SK-N-SH (cell line): ENCODE data around the gene CACNA1A. TPM values are rescaled to one million over a fixed set of nuclear protein-coding genes. Genes with fewer than 3 reads are reported as not detected.

ENCODE experiments used
- CTCF ChIA-PET: fragments of 300-600, 350-600 bp; formaldehyde crosslinking; extraction: SDS; loops from one replicate; lab custom pipeline; 2021; lab: Yijun Ruan, JAX
- POLR2A ChIA-PET: fragments of 350-600 bp; sonication (Branson Sonifier 250); formaldehyde crosslinking; extraction: SDS; loops from one replicate; lab custom pipeline; 2020; ENCODE audit warnings: antibody characterized with exemption, inconsistent platforms; lab: Yijun Ruan, JAX
- DNase-seq: peaks from one replicate; pipeline ENCODE4 v3.0.0; 2012
- H2AFZ ChIP-seq: fragments of 200-600 bp; sonication (generic); 2 replicates; pipeline ENCODE4 v1.8.1; 2016; ENCODE audit warnings: antibody characterized with exemption, mild to moderate bottlenecking, low read depth
- H3F3A ChIP-seq: fragments of 200-600 bp; sonication (generic); replicated peaks from 2 replicates; pipeline ENCODE3; 2016; ENCODE audit warnings: antibody characterized with exemption, mild to moderate bottlenecking; ENCODE audit not compliant: insufficient read depth
- H3K27ac ChIP-seq, 2 experiments: fragments of 200-500 bp in 1 of 2; fragments of 200-600 bp in 1 of 2; sonication (Bioruptor generic) in 1 of 2; sonication (generic), shearing (Covaris generic) in 1 of 2; 2 replicates each; pipeline versions ENCODE4 v1.5.1 to v1.6.1; 2014 to 2016; ENCODE audit warnings: low read depth in 2 of 2, inconsistent platforms in 1 of 2, low read length in 1 of 2, mild to moderate bottlenecking in 1 of 2, mixed read lengths in 1 of 2
- H3K27me3 ChIP-seq: fragments of 200-600 bp; sonication (generic), shearing (Covaris generic); 2 replicates; pipeline ENCODE4 v1.6.1; 2016; ENCODE audit warnings: mixed run types; ENCODE audit not compliant: insufficient read depth
- H3K36me3 ChIP-seq, 2 experiments: fragments of 200-500 bp in 1 of 2; fragments of 200-600 bp in 1 of 2; sonication (Bioruptor generic) in 1 of 2; sonication (generic) in 1 of 2; replicated peaks in 1 of 2; 2 replicates each; pipeline versions ENCODE3 to v1.5.1; 2014 to 2016; ENCODE audit warnings: low read length in 1 of 2, mild to moderate bottlenecking in 1 of 2; ENCODE audit not compliant: insufficient read depth in 2 of 2, control insufficient read depth in 1 of 2
- H3K4me1 ChIP-seq, 2 experiments: fragments of 200-500 bp in 1 of 2; fragments of 200-600 bp in 1 of 2; sonication (Bioruptor generic) in 1 of 2; sonication (generic), shearing (Covaris generic) in 1 of 2; 2 replicates each; pipeline versions ENCODE4 v1.5.1 to v1.6.1; 2014 to 2016; ENCODE audit warnings: low read depth in 1 of 2, low read length in 1 of 2, mixed run types in 1 of 2; ENCODE audit not compliant: insufficient read depth in 2 of 2, control insufficient read depth in 1 of 2
- H3K4me2 ChIP-seq: fragments of 200-600 bp; sonication (generic), shearing (Covaris generic); 2 replicates; pipeline ENCODE4 v1.6.1; 2017; ENCODE audit warnings: mixed run types
- H3K4me3 ChIP-seq, 2 experiments: fragments of 200-500 bp in 1 of 2; fragments of 200-600 bp in 1 of 2; sonication (Bioruptor generic) in 1 of 2; sonication (generic), shearing (Covaris generic) in 1 of 2; 2 replicates each; pipeline versions ENCODE4 v1.5.1 to v1.8.1; 2014 to 2016; ENCODE audit warnings: low read depth in 2 of 2, inconsistent platforms in 1 of 2, low read length in 1 of 2, mild to moderate bottlenecking in 1 of 2, mixed read lengths in 1 of 2, moderate library complexity in 1 of 2
- H3K79me2 ChIP-seq: fragments of 200-600 bp; sonication (generic); 2 replicates; pipeline ENCODE4 v1.8.1; 2017; ENCODE audit warnings: mild to moderate bottlenecking; ENCODE audit not compliant: insufficient read depth
- H3K9ac ChIP-seq: fragments of 200-600 bp; sonication (generic); 2 replicates; pipeline ENCODE4 v1.6.1; 2017; ENCODE audit warnings: mixed run types
- H3K9me2 ChIP-seq: fragments of 200-600 bp; sonication (generic); 2 replicates; pipeline ENCODE4 v1.6.1; 2017; ENCODE audit warnings: mixed run types
- H3K9me3 ChIP-seq: fragments of 200-600 bp; sonication (generic); 2 replicates; pipeline ENCODE4 v1.6.1; 2017; ENCODE audit warnings: mixed run types, mild to moderate bottlenecking, moderate library complexity
- H4K20me1 ChIP-seq: fragments of 200-600 bp; sonication (generic); 2 replicates; pipeline ENCODE4 v1.6.1; 2017; ENCODE audit warnings: mild to moderate bottlenecking, mixed run types; ENCODE audit not compliant: insufficient read depth
- EP300 ChIP-seq, 2 experiments: IDR thresholded peaks; 2 replicates each; pipeline versions ENCODE4 v1.4.0 to v1.6.1; 2012; ENCODE audit warnings: borderline replicate concordance in 1 of 2, low read depth in 1 of 2, low read length in 1 of 2
- GATA2 ChIP-seq: sonication (generic); formaldehyde crosslinking; IDR thresholded peaks from 2 replicates; pipeline ENCODE4 v1.5.0; 2020; ENCODE audit warnings: mild to moderate bottlenecking, missing genetic modification reagents
- MXI1 ChIP-seq: IDR thresholded peaks from 2 replicates; pipeline ENCODE4 v1.6.1; 2012; ENCODE audit warnings: mild to moderate bottlenecking, low read depth, low read length, improper control_type of control experiment
- TEAD4 ChIP-seq: IDR thresholded peaks from 2 replicates; pipeline ENCODE4 v1.4.0; 2012; ENCODE audit warnings: mild to moderate bottlenecking, borderline replicate concordance; ENCODE audit not compliant: insufficient read depth
- whole genome bisulfite sequencing: methylation state at CpG from one replicate; pipeline ENCODE4 v1.1.6; 2017; ENCODE audit warnings: low lambda C conversion rate; 5-methylcytosine and 5-hydroxymethylcytosine counted together
- polyA plus RNA-seq, 3 experiments: library from polyadenylated mRNA; depleted of rRNA; stranded (reverse); fragments of >200 nt; gene quantifications; 2 replicates each; pipeline ENCODE4 v1.2.3, GENCODE V29; 2012
- TF ChIP-seq, protein P1 (sequence below): IDR thresholded peaks from 2 replicates; pipeline ENCODE4 v1.4.0; 2012; ENCODE audit warnings: low read depth, borderline replicate concordance
- TF ChIP-seq, protein P2 (sequence below): fragments of 150-350 bp; IDR thresholded peaks from 2 replicates; pipeline ENCODE4 v1.6.1; 2016; ENCODE audit warnings: mild to moderate bottlenecking, low read depth, low read length
- TF ChIP-seq, protein P3 (sequence below): IDR thresholded peaks from 2 replicates; pipeline ENCODE4 v1.4.0; 2012; ENCODE audit warnings: low read depth, borderline replicate concordance

The CACNA1A gene
- polyA plus RNA-seq, 1 of the 3 experiments (the other 2 are of a cell fraction): 1.3 TPM

- CTCF ChIA-PET: interaction anchor here (1.0 to 1.7 kb wide), 4 partner anchors 9 to 322 kb away, joined by 3 to 10 read pairs (median 4); no protein-coding TSS in a partner anchor
- POLR2A ChIA-PET: no interaction called here
- Histone ChIP-seq H3K9me2 (no peaks in the 10 kb centered on the region), H3F3A (peaks cover 3% of the 10 kb centered on the region), H3K27ac (no peak overlapping the region), H3K9me3 (no peaks in the 10 kb centered on the region), H3K4me3 (no peak overlapping the region), H3K9ac (no peak overlapping the region), H3K4me2 (no peak overlapping the region), H4K20me1 (no peaks in the 10 kb centered on the region), H3K79me2 (no peaks in the 10 kb centered on the region), H3K27me3 (peaks cover 90% of the 10 kb centered on the region; the same call in 1 of the 2 replicates), H2AFZ (no peak overlapping the region), H3K4me1 (no peaks in the 10 kb centered on the region), H3K36me3 (no peaks in the 10 kb centered on the region)
- WGBS: 28% methylated on average over 2 of the region's 4 CpGs
- TF ChIP-seq, protein P1, sequence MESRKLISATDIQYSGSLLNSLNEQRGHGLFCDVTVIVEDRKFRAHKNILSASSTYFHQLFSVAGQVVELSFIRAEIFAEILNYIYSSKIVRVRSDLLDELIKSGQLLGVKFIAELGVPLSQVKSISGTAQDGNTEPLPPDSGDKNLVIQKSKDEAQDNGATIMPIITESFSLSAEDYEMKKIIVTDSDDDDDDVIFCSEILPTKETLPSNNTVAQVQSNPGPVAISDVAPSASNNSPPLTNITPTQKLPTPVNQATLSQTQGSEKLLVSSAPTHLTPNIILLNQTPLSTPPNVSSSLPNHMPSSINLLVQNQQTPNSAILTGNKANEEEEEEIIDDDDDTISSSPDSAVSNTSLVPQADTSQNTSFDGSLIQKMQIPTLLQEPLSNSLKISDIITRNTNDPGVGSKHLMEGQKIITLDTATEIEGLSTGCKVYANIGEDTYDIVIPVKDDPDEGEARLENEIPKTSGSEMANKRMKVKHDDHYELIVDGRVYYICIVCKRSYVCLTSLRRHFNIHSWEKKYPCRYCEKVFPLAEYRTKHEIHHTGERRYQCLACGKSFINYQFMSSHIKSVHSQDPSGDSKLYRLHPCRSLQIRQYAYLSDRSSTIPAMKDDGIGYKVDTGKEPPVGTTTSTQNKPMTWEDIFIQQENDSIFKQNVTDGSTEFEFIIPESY: no peak
- no peak for TF ChIP-seq EP300 (IDR thresholded peaks at IDR 0.05; ENCODE audit: borderline replicate concordance in 1 of 2, low read depth in 1 of 2, low read length in 1 of 2)
- no peak for TF ChIP-seq MXI1
- no peak for TF ChIP-seq TEAD4
- TF ChIP-seq GATA2: no peak
- TF ChIP-seq, protein P2, sequence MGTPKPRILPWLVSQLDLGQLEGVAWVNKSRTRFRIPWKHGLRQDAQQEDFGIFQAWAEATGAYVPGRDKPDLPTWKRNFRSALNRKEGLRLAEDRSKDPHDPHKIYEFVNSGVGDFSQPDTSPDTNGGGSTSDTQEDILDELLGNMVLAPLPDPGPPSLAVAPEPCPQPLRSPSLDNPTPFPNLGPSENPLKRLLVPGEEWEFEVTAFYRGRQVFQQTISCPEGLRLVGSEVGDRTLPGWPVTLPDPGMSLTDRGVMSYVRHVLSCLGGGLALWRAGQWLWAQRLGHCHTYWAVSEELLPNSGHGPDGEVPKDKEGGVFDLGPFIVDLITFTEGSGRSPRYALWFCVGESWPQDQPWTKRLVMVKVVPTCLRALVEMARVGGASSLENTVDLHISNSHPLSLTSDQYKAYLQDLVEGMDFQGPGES: no peak
- no peak for DNase-seq
These were observed 238.4 kb downstream of the CACNA1A start for GRCh38 chr19:13267889-13268288.

GRCh38 chr19:13267131-13267530 lies 239.1 kb downstream of the CACNA1A start:
- H4K20me1 ChIP-seq: no peaks in the 10 kb centered on the region
- peaks cover 89% of the 10 kb centered on the region; the same call in 1 of the 2 replicates for H3K27me3 ChIP-seq
- no peak overlapping the region for H2AFZ ChIP-seq
- no peak overlapping the region for H3K4me2 ChIP-seq
- H3K9me3 ChIP-seq: no peaks in the 10 kb centered on the region
- no peak overlapping the region for H3K4me3 ChIP-seq
- ChIA-PET POLR2A (no interaction called here), CTCF (interaction anchor here (1.0 to 1.3 kb wide), 3 partner anchors 9 to 72 kb away, joined by 3 to 5 read pairs (median 4); no protein-coding TSS in a partner anchor)
- no peaks in the 10 kb centered on the region for H3K4me1 ChIP-seq
- no peak overlapping the region for H3K27ac ChIP-seq
- H3K9ac ChIP-seq: no peak overlapping the region
- peaks cover 3% of the 10 kb centered on the region for H3F3A ChIP-seq
- no peaks in the 10 kb centered on the region for H3K79me2 ChIP-seq
- DNase-seq: no peak
- no peaks in the 10 kb centered on the region for H3K9me2 ChIP-seq
- 34% methylated on average over 14 of the region's 15 CpGs for whole genome bisulfite sequencing
- TF ChIP-seq, protein P3, sequence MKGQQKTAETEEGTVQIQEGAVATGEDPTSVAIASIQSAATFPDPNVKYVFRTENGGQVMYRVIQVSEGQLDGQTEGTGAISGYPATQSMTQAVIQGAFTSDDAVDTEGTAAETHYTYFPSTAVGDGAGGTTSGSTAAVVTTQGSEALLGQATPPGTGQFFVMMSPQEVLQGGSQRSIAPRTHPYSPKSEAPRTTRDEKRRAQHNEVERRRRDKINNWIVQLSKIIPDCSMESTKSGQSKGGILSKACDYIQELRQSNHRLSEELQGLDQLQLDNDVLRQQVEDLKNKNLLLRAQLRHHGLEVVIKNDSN: no peak
- TF ChIP-seq, all 33 proteins: peak for 0
- H3K36me3 ChIP-seq: no peaks in the 10 kb centered on the region
